HFF-Myc (cell line): ENCODE measurements around the gene GREM2.
A peak's percentile ranks its signal among the peaks of the same experiment; 100 is the strongest.

Experiments used
- DNase-seq: peaks from one replicate; pipeline ENCODE4 v3.0.0-alpha.2; 2011; ENCODE audit warnings: low read depth; ENCODE audit errors: extremely low read depth
- H3K4me3 ChIP-seq: replicated peaks from 2 replicates; pipeline ENCODE4 v1.5.1; 2011; ENCODE audit warnings: low read depth, mild to moderate bottlenecking, control low read depth, low read length
- TF ChIP-seq, protein P1 (sequence below): IDR thresholded peaks from 2 replicates; pipeline ENCODE4 v1.5.1; 2012; ENCODE audit warnings: mild to moderate bottlenecking, low read depth, low read length, control low read depth; ENCODE audit errors: missing control alignments

GREM2 gene

DNA sequence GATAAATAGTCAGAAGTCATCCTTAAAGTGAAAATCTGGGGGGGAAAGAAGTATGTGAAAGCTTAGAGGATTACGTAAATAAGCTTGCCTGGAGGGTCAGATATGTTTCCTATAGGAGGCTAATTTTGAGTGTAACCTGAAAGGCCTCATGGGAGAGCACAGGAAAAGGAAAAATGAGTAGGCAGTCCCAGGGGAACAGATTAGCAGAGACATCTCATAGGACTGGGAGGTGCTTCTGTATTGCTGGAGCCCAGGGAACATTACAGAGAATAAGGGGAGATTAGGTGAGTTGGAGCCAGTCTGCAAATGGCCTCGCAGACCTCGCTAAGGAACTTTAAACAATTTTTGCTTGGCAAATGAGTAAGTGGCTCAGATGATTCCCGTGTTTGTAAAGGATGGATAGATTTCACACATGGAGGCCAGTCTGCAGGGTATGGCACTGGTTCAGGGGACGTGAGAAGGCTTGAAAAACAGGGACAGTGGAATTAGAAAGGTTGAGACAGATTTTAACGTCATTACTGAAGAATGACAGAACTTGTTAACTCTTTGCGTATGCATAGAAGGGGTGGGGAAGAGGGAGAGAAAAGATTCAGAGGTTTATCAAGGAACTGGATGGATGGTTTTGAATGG lies 149.1 kb downstream of the GREM2 start:
- DNase-seq: no peak
- H3K4me3 ChIP-seq: no peak overlapping the region
- TF ChIP-seq, protein P1, sequence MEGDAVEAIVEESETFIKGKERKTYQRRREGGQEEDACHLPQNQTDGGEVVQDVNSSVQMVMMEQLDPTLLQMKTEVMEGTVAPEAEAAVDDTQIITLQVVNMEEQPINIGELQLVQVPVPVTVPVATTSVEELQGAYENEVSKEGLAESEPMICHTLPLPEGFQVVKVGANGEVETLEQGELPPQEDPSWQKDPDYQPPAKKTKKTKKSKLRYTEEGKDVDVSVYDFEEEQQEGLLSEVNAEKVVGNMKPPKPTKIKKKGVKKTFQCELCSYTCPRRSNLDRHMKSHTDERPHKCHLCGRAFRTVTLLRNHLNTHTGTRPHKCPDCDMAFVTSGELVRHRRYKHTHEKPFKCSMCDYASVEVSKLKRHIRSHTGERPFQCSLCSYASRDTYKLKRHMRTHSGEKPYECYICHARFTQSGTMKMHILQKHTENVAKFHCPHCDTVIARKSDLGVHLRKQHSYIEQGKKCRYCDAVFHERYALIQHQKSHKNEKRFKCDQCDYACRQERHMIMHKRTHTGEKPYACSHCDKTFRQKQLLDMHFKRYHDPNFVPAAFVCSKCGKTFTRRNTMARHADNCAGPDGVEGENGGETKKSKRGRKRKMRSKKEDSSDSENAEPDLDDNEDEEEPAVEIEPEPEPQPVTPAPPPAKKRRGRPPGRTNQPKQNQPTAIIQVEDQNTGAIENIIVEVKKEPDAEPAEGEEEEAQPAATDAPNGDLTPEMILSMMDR: no peak

DNA sequence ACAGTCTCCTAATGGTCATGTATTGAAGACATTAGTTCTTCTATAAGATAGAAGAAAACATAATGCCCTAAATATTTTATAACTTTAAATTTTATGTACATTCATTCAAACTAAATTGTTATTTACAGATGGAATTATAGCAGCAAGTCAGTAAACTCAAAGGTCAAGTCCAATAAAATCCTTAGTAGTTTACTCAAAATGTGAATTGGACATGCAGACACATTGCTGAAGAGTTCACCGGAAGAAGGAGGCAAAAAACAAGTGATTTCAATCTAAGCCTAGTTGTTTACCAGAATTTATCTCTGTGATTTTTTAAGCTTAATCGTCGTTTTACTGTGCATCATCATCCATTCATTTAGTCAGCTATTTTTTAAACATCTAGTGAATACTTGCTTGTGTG lies 149.7 kb downstream of the GREM2 start:
- no peak for DNase-seq
- TF ChIP-seq, protein P1: no peak
- H3K4me3 ChIP-seq: no peak overlapping the region

DNA sequence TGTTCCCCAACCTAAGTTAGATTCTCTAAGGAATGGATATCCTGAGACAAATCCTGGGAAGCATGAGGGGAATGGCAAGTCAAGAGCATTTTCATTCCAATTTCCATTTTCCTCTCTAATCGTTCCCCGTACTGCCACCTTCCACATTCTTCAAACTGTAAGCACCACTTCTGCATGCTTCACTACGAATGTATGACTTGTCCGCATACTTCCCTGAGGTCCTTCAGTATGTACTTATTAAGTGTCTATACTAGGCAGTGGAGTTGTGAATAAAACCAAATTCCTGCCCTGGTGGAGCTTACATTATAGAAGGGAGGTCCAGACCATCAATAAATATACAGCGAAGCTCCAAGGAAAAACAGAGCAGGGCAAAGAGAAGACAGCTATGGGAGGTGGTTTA lies 154.8 kb downstream of the GREM2 start:
- TF ChIP-seq, protein P1: no peak
- no peak for DNase-seq
- H3K4me3 ChIP-seq: no peak overlapping the region

DNA sequence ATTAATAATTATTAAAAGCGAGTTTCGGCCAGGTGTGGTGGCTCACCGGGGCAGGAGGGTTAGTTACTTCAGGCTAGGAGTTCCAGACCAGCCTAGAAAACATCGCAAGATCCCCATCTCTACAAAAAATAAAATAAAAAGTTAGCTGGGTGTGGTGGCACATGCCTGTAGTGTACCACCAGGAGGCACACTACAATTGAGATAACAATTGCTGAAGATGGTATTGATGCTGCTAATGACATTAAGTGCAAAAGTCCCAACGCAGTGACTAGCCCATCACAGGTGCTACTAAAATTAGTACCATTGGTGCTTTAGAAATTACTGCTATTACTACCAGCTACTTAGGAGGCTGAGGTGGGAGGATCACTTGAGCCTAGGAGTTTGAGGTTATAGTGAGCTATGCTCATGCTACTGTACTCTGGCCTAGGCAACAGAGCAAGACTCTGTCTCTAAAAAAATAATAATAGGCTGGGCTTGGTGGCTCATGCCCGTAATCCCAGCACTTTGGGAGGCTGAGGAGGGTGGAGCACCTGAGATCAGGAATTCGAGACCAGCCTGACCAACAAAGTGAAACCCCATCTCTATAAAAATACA lies 156.6 kb downstream of the GREM2 start:
- TF ChIP-seq, protein P1: peak; percentile 42
- H3K4me3 ChIP-seq: no peak overlapping the region
- no peak for DNase-seq

DNA sequence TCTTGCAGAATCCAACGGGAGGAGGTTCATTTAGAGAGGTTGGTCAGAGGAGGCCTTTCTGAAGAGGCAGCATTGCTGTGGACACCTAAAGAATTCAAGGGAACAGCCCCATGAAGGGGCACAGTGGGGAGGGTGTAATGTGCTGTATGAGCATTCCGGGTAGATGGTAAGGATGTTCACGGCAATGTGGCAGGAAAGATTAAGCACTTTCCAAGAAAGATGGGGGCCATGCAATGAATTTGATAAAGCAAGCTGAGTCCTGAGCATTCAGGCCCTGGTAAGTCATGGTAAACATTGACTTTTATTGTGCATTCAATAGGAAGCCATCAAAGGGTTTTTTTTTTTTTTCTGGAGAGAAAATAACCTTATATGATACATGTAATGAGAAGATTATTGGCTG lies 166.6 kb downstream of the GREM2 start:
- TF ChIP-seq, protein P1: no peak
- H3K4me3 ChIP-seq: no peak overlapping the region
- DNase-seq: no peak

DNA sequence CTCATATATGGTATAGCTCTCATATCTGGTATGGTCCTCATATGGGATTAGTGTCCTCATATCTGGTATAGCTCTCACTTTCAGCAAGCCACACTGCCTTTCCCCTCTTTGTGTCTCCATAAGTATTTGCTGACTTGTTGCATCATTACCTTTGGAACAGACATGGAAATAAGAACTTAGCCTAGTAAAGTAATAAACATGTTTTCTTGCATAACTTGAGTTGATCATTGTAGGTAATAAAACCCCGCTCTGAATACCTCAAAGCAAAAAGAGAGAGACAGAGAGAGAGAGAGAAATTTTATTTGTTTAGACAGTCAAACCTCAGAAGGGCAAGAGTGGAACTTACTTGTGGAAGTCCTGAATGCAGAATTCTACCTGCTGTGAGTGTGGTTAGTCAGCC lies 170.3 kb downstream of the GREM2 start:
- no peak overlapping the region for H3K4me3 ChIP-seq
- TF ChIP-seq, protein P1: no peak
- DNase-seq: no peak
